ENCODE results near the gene FFAR3. TPM values are rescaled to one million over a fixed set of nuclear protein-coding genes. Genes with fewer than 3 reads are reported as not detected.

Gene FFAR3
- total RNA-seq, 1 experiment from 2014 or later: not detected

GRCh38 chr19:35379992-35380391 is 21.7 kb downstream of the FFAR3 start:
- Histone ChIP-seq H4K20me1 (ENCODE audit: low read length) (no peaks in the 10 kb centered on the region), H3K4me1 (ENCODE audit: insufficient read depth, low read length) (no peaks in the 10 kb centered on the region), H3K9me2 (replicated peaks; ENCODE audit: low read length) (no peaks in the 10 kb centered on the region), H3F3A (ENCODE audit: low read length, unreplicated experiment) (no peaks in the 10 kb centered on the region), H3K9me3 (ENCODE audit: low read length) (no peaks in the 10 kb centered on the region), H3K27me3 (ENCODE audit: low read length) (no peaks in the 10 kb centered on the region), H3K79me2 (ENCODE audit: low read length) (no peaks in the 10 kb centered on the region), H3K9ac (ENCODE audit: low read length) (no peak overlapping the region), H3K4me3 (ENCODE audit: low read length) (no peak overlapping the region), H3K27ac (ENCODE audit: low read length) (no peak overlapping the region), H3K4me2 (ENCODE audit: low read length) (no peak overlapping the region), H3K36me3 (ENCODE audit: low read depth, low read length) (no peaks in the 10 kb centered on the region), H2AFZ (ENCODE audit: low read length) (no peak overlapping the region)
- ChIA-PET CTCF (no interaction called here), POLR2A (ENCODE audit: unreplicated experiment) (no interaction called here)
- intact Hi-C loops (cut with micrococcal nuclease): no loop called here
- BruUV-seq (replicated peaks): no TSS peak
- TF ChIP-seq CTCF (conservative IDR thresholded peaks at IDR 0.05; ENCODE audit: low read depth, low read length): no peak
- no peak for TF ChIP-seq EZH2phosphoT487 (IDR thresholded peaks at IDR 0.05; ENCODE audit: borderline replicate concordance, low read length)
- TF ChIP-seq EZH2 (IDR thresholded peaks at IDR 0.05; ENCODE audit: low read length, unreplicated experiment): no peak
- DNase-seq (no peak), ATAC-seq (no peak)

- TF ChIP-seq EZH2 (IDR thresholded peaks at IDR 0.05; ENCODE audit: low read length, unreplicated experiment): no peak
- TF ChIP-seq CTCF (conservative IDR thresholded peaks at IDR 0.05; ENCODE audit: low read depth, low read length): no peak
- TF ChIP-seq EZH2phosphoT487 (IDR thresholded peaks at IDR 0.05; ENCODE audit: borderline replicate concordance, low read length): no peak
- no peaks in the 10 kb centered on the region for H3K9me2 ChIP-seq (replicated peaks; ENCODE audit: low read length)
- H3F3A ChIP-seq (ENCODE audit: low read length, unreplicated experiment): no peaks in the 10 kb centered on the region
- no peaks in the 10 kb centered on the region for H4K20me1 ChIP-seq (ENCODE audit: low read length)
- H3K9ac ChIP-seq (ENCODE audit: low read length): no peak overlapping the region
- CTCF ChIA-PET: no interaction called here
- DNase-seq (no peak), ATAC-seq (no peak)
- H3K27ac ChIP-seq (ENCODE audit: low read length): no peak overlapping the region
- no peaks in the 10 kb centered on the region for H3K9me3 ChIP-seq (ENCODE audit: low read length)
- H3K4me2 ChIP-seq (ENCODE audit: low read length): no peak overlapping the region
- no peaks in the 10 kb centered on the region for H3K79me2 ChIP-seq (ENCODE audit: low read length)
- BruUV-seq (replicated peaks): no TSS peak
- no peaks in the 10 kb centered on the region for H3K4me1 ChIP-seq (ENCODE audit: insufficient read depth, low read length)
- POLR2A ChIA-PET (ENCODE audit: unreplicated experiment): no interaction called here
- H3K4me3 ChIP-seq (ENCODE audit: low read length): no peak overlapping the region
- intact Hi-C loops (cut with micrococcal nuclease): no loop called here
- no peaks in the 10 kb centered on the region for H3K36me3 ChIP-seq (ENCODE audit: low read depth, low read length)
- no peak overlapping the region for H2AFZ ChIP-seq (ENCODE audit: low read length)
- H3K27me3 ChIP-seq (ENCODE audit: low read length): no peaks in the 10 kb centered on the region
Measured at GRCh38 chr19:35380450-35381124, 22.3 kb downstream of the FFAR3 start.

DNA sequence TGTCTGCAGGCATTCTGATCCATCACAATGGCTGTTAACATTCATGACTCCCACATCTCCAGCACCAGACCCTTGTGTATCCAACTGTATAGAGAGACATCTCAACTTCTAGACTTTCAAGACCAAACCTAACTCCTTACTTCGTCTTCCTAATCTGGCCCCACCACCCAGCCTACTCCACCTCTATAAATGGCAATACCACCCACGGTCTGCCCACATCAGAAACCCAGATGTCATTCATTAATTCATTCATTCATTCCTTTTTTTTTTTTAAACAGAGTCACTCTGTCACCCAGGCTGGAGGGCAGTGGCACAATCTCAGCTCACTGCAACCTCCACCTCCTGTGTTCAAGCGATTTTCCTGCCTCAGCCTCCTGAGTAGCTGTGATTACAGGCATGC is 23.1 kb downstream of the FFAR3 start:
- no peaks in the 10 kb centered on the region for H3K9me2 ChIP-seq (replicated peaks; ENCODE audit: low read length)
- ChIA-PET CTCF (no interaction called here), POLR2A (ENCODE audit: unreplicated experiment) (no interaction called here)
- TF ChIP-seq CTCF (conservative IDR thresholded peaks at IDR 0.05; ENCODE audit: low read depth, low read length) (no peak), EZH2 (IDR thresholded peaks at IDR 0.05; ENCODE audit: low read length, unreplicated experiment) (no peak), EZH2phosphoT487 (IDR thresholded peaks at IDR 0.05; ENCODE audit: borderline replicate concordance, low read length) (no peak)
- H3K79me2 ChIP-seq (ENCODE audit: low read length): no peaks in the 10 kb centered on the region
- intact Hi-C loops (cut with micrococcal nuclease): no loop called here
- no peaks in the 10 kb centered on the region for H3F3A ChIP-seq (ENCODE audit: low read length, unreplicated experiment)
- H3K4me2 ChIP-seq (ENCODE audit: low read length): no peak overlapping the region
- H3K9ac ChIP-seq (ENCODE audit: low read length): no peak overlapping the region
- no peak overlapping the region for H2AFZ ChIP-seq (ENCODE audit: low read length)
- no peaks in the 10 kb centered on the region for H3K4me1 ChIP-seq (ENCODE audit: insufficient read depth, low read length)
- no peak overlapping the region for H3K4me3 ChIP-seq (ENCODE audit: low read length)
- no TSS peak for BruUV-seq (replicated peaks)
- H3K36me3 ChIP-seq (ENCODE audit: low read depth, low read length): no peaks in the 10 kb centered on the region
- ATAC-seq: no peak
- H3K27me3 ChIP-seq (ENCODE audit: low read length): no peaks in the 10 kb centered on the region
- no peak overlapping the region for H3K27ac ChIP-seq (ENCODE audit: low read length)
- DNase-seq: no peak
- no peaks in the 10 kb centered on the region for H3K9me3 ChIP-seq (ENCODE audit: low read length)
- no peaks in the 10 kb centered on the region for H4K20me1 ChIP-seq (ENCODE audit: low read length)
